Measurements from ENCODE around the gene DMD. TPM values are rescaled to one million over a fixed set of nuclear protein-coding genes. Genes with fewer than 3 reads are reported as not detected.

Gene DMD
- polyA plus RNA-seq, 3 donors: 8.0 to 13.2 (median 11.5) TPM

- 62 to 82% (median 82%) methylated on average over 5 of the region's 5 CpGs for WGBS, 3 donors
- H3K27ac ChIP-seq (ENCODE audit: low read depth, low read length): no peak overlapping the region
These were observed 1951.0 kb downstream of the DMD start for GRCh38 chrX:31260351-31260750.

GRCh38 chrX:31258166-31258565 is 1953.2 kb downstream of the DMD start:
- 58 to 83% (median 70%) methylated on average over 4 of the region's 4 CpGs for WGBS, 3 donors
- H3K27ac ChIP-seq (ENCODE audit: low read depth, low read length): no peak overlapping the region

GRCh38 chrX:31255310-31256033 is 1955.9 kb downstream of the DMD start:
- WGBS, 3 donors: 74 to 91% (median 81%) methylated on average over 8 to 9 of the region's 9 CpGs
- H3K27ac ChIP-seq (ENCODE audit: low read depth, low read length): no peak overlapping the region

GRCh38 chrX:31252133-31252532 is 1959.2 kb downstream of the DMD start:
- WGBS, 3 donors: 45 to 74% (median 59%) methylated on average over 3 of the region's 3 CpGs
- H3K27ac ChIP-seq (ENCODE audit: low read depth, low read length): no peak overlapping the region

- no peak overlapping the region for H3K27ac ChIP-seq (ENCODE audit: low read depth, low read length)
- 70 to 80% (median 77%) methylated on average over 4 of the region's 4 CpGs for whole genome bisulfite sequencing, 3 donors
These were observed 1960.0 kb downstream of the DMD start for GRCh38 chrX:31251336-31251735.

GRCh38 chrX:31245714-31246113 is 1965.6 kb downstream of the DMD start:
- no peak overlapping the region for H3K27ac ChIP-seq (ENCODE audit: low read depth, low read length)
- WGBS, 3 donors: 66 to 91% (median 84%) methylated on average over 4 of the region's 4 CpGs

GRCh38 chrX:31243804-31244203 is 1967.5 kb downstream of the DMD start:
- H3K27ac ChIP-seq (ENCODE audit: low read depth, low read length): no peak overlapping the region
- 45 to 89% (median 77%) methylated on average over 3 of the region's 3 CpGs for WGBS, 3 donors

GRCh38 chrX:31240982-31241381 is 1970.4 kb downstream of the DMD start:
- no peak overlapping the region for H3K27ac ChIP-seq (ENCODE audit: low read depth, low read length)
- 50 to 91% (median 53%) methylated on average over 3 of the region's 3 CpGs for WGBS, 3 donors

GRCh38 chrX:31237189-31237588 is 1974.2 kb downstream of the DMD start:
- WGBS, 3 donors: 65 to 100% (median 81%) methylated on average over 1 of the region's 1 CpG
- H3K27ac ChIP-seq (ENCODE audit: low read depth, low read length): no peak overlapping the region

- whole genome bisulfite sequencing, 3 donors: 69 to 87% (median 72%) methylated on average over 6 of the region's 6 CpGs
- no peak overlapping the region for H3K27ac ChIP-seq (ENCODE audit: low read depth, low read length)
These were observed 1975.1 kb downstream of the DMD start for GRCh38 chrX:31236231-31236630.

- WGBS, 3 donors: 55 to 82% (median 57%) methylated on average over 4 of the region's 4 CpGs
- H3K27ac ChIP-seq (ENCODE audit: low read depth, low read length): no peak overlapping the region
These were observed 1977.3 kb downstream of the DMD start for GRCh38 chrX:31233941-31234496.

GRCh38 chrX:31232506-31232905 is 1978.8 kb downstream of the DMD start:
- WGBS, 3 donors: 45 to 84% (median 61%) methylated on average over 3 of the region's 3 CpGs
- no peak overlapping the region for H3K27ac ChIP-seq (ENCODE audit: low read depth, low read length)

- WGBS, 3 donors: 32 to 43% (median 40%) methylated on average over 2 of the region's 2 CpGs
- no peak overlapping the region for H3K27ac ChIP-seq (ENCODE audit: low read depth, low read length)
These were observed 1982.4 kb downstream of the DMD start for GRCh38 chrX:31228909-31229308.

GRCh38 chrX:31228415-31228832 is 1982.9 kb downstream of the DMD start:
- WGBS, 3 donors: 55 to 68% (median 59%) methylated on average over 6 of the region's 6 CpGs
- H3K27ac ChIP-seq (ENCODE audit: low read depth, low read length): no peak overlapping the region

- no peak overlapping the region for H3K27ac ChIP-seq (ENCODE audit: low read depth, low read length)
- 66 to 89% (median 66%) methylated on average over 2 of the region's 2 CpGs for WGBS, 3 donors
These were observed 1984.1 kb downstream of the DMD start for GRCh38 chrX:31227250-31227649.

GRCh38 chrX:31225819-31226218 is 1985.5 kb downstream of the DMD start:
- WGBS, 3 donors: 73 to 98% (median 96%) methylated on average over 2 of the region's 2 CpGs
- H3K27ac ChIP-seq (ENCODE audit: low read depth, low read length): no peak overlapping the region

GRCh38 chrX:31224381-31225012 is 1986.9 kb downstream of the DMD start:
- WGBS, 3 donors: 83 to 93% (median 87%) methylated on average over 5 of the region's 5 CpGs
- no peak overlapping the region for H3K27ac ChIP-seq (ENCODE audit: low read depth, low read length)

- no peak overlapping the region for H3K27ac ChIP-seq (ENCODE audit: low read depth, low read length)
- 54 to 72% (median 71%) methylated on average over 3 of the region's 3 CpGs for WGBS, 3 donors
These were observed 1987.5 kb downstream of the DMD start for GRCh38 chrX:31223817-31224216.

- H3K27ac ChIP-seq (ENCODE audit: low read depth, low read length): no peak overlapping the region
- 67 to 94% (median 79%) methylated on average over 6 of the region's 6 CpGs for WGBS, 3 donors
These were observed 1988.4 kb downstream of the DMD start for GRCh38 chrX:31222946-31223345.

- no peak overlapping the region for H3K27ac ChIP-seq (ENCODE audit: low read depth, low read length)
- WGBS, 3 donors: 40 to 71% (median 56%) methylated on average over 6 of the region's 6 CpGs
These were observed 1992.2 kb downstream of the DMD start for GRCh38 chrX:31219174-31219573.
